Gastroesophageal sphincter (tissue), 3 donors: ENCODE measurements around the gene TNNI3K.

Experiments used
- CTCF ChIP-seq, 4 experiments: fragments of 200-600 bp in 2 of 4; fragments of 450-650 bp in 2 of 4; sonication (generic) in 1 of 4; IDR thresholded peaks; one replicate each; pipeline ENCODE4 v1.5.1; 2017 to 2019; ENCODE audit warnings: antibody characterized with exemption in 4 of 4, mild to moderate bottlenecking in 2 of 4, moderate library complexity in 2 of 4
- EP300 ChIP-seq: sonication (generic); formaldehyde crosslinking; IDR thresholded peaks from one replicate; pipeline ENCODE4 v1.6.1; 2017; ENCODE audit warnings: antibody characterized with exemption, mild to moderate bottlenecking
- POLR2A ChIP-seq, 2 donors: fragments of 450-650 bp; IDR thresholded peaks; one replicate each; pipeline ENCODE4 v1.6.1; 2017; ENCODE audit warnings: antibody characterized with exemption in 2 of 2, mild to moderate bottlenecking in 2 of 2, moderate library complexity in 1 of 2
- POLR2AphosphoS5 ChIP-seq: sonication (generic); formaldehyde crosslinking; IDR thresholded peaks from one replicate; pipeline ENCODE4 v1.6.1; 2017; ENCODE audit warnings: antibody characterized with exemption

DNA sequence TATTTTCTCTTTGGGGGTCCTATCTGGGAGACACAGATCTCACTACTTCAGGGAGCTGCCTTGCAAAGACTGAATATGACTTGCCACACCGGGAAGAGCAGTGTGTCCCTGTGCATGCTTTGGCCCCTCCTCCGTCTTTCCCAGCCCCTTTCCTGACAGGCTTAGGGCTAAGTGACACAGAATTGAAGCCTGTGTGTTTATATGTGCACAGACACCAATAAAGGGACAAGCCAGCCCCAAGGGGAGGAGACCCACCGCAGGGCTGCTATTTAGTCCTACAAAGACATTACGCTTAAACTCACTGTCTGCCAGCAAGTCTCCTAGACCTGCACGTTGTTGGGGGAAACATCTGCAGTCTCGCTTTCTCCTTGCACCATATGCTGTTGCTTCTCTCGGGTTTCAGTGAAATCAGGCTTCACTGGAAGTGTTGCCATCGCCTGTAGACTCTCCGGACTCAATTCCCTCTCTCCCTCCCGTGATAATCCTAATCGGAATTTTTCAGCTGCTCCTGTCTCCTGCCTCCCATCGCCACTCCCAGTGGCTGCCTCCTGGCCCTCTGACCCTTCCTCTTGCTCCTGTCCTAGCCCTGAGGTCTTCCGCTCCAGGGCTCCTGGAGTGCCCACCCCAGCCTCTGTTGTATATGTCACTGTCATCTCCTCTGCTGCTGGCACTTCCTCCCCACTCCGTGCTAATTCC is 335.8 kb downstream of the TNNI3K start:
- TF ChIP-seq CTCF (IDR thresholded peaks at IDR 0.05) = no peak
- TF ChIP-seq POLR2A (IDR thresholded peaks at IDR 0.05) = no peak
- no peak for TF ChIP-seq EP300
- no peak for TF ChIP-seq POLR2AphosphoS5
